Esophagus squamous epithelium (tissue), 5 donors: ENCODE results near the gene PEX14. TPM values are rescaled to one million over a fixed set of nuclear protein-coding genes. Genes with fewer than 3 reads are reported as not detected.

Experiments used
- DNase-seq: peaks from one replicate; lab custom pipeline; 2025; lab: John Stamatoyannopoulos, UW
- H3K27ac ChIP-seq, 4 donors: fragments of 200-600 bp; sonication (generic); one replicate each; pipeline ENCODE4 v1.5.1; 2016 to 2019; ENCODE audit warnings: mild to moderate bottlenecking in 1 of 4
- H3K27me3 ChIP-seq, 4 donors: fragments of 200-600 bp; sonication (generic); 1 replicate in 3 of 4; 2 replicates in 1 of 4; pipeline versions ENCODE4 v1.5.1 to v1.6.0; 2017 to 2021; ENCODE audit warnings: antibody characterized with exemption in 1 of 4
- H3K36me3 ChIP-seq, 3 donors: fragments of 200-600 bp; sonication (generic); one replicate each; pipeline ENCODE4 v1.5.1; 2016 to 2019
- H3K4me1 ChIP-seq, 3 donors: fragments of 200-600 bp; sonication (generic); one replicate each; pipeline ENCODE4 v1.5.1; 2017 to 2019
- H3K4me3 ChIP-seq, 4 donors: fragments of 200-600 bp; sonication (generic); 1 replicate in 3 of 4; 2 replicates in 1 of 4; pipeline ENCODE4 v1.5.1; 2016 to 2019; ENCODE audit warnings: mild to moderate bottlenecking in 2 of 4, moderate library complexity in 1 of 4
- H3K9me3 ChIP-seq, 3 donors: fragments of 200-600 bp; sonication (generic); one replicate each; pipeline ENCODE4 v1.5.1; 2016 to 2019
- POLR2A ChIP-seq, 4 donors: fragments of 450-650 bp; IDR thresholded peaks; one replicate each; pipeline ENCODE4 v1.6.1; 2017; ENCODE audit warnings: antibody characterized with exemption in 4 of 4, mild to moderate bottlenecking in 4 of 4, moderate library complexity in 3 of 4
- WGBS, 2 donors: methylation state at CpG; one replicate each; pipeline ENCODE4 v1.1.5; 2018; 5-methylcytosine and 5-hydroxymethylcytosine counted together
- intact Hi-C: fragments of 100-400 bp; cut with DNase I; formaldehyde crosslinking; loops from one replicate; pipeline ENCODE4 v1.15.0; 2022
- total RNA-seq, 4 donors: library from RNA; depleted of rRNA; stranded (reverse); fragments of >200 nt; gene quantifications; one replicate each; pipeline ENCODE4 v1.1.0, GENCODE V29; 2016
- TF ChIP-seq, protein P1 (sequence below), 6 experiments: fragments of 450-650 bp in 4 of 6; fragments of 200-600 bp in 2 of 6; sonication (generic) in 2 of 6; IDR thresholded peaks; one replicate each; pipeline ENCODE4 v1.5.1; 2016 to 2019; ENCODE audit warnings: antibody characterized with exemption in 6 of 6, mild to moderate bottlenecking in 4 of 6, moderate library complexity in 4 of 6
- donor health status: DM: yes; HTN: yes; CAD: no.

Gene PEX14
- total RNA-seq, 4 donors from 2014 or later: 9.4 to 22.9 (median 15.2) TPM

DNA sequence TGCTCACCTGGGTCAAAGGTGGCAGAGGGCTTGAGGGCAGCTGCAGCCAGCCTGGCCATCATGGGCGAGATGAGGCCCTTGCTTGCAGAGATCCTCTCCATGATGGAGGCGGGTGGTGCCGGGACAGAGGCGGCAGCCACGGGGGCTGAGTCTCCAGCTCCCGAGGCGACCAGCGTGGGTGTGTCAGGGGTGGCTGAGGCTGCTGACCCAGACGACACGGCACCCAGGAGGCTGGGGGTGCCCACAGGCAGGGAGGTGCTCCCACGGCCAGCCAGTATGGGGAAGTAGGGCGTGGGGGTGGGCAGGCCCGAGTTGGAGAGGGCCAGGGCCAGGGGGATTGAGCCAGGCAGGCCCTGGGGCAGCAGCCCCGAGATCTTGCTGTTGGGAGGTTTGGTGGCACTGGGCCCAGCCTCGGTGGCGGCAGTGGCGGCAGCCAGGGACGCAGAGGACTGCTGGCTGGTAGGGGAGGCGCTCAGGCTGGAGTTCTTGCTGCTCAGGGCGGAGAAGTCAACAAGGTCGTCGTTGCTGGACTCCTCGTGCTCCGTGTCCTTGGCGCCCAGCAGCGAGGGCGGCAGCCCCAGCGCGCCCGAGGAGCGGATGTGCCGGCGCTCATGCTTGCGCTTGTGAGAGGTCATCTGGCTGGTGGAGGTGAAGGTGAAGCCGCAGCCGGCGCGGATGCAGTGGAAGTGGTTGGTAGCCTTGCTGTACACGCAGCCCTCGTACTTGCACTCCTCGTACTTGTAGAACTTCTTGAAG lies 178.8 kb downstream of the PEX14 start:
- intact Hi-C loops: no loop called here
- Histone ChIP-seq H3K27me3 (no peaks in the 10 kb centered on the region), H3K4me3 (no peak overlapping the region), H3K9me3 (no peaks in the 10 kb centered on the region), H3K36me3 (peaks cover 7 to 100% (median 30%) of the 10 kb centered on the region in 3 donors), H3K4me1 (peaks cover 0 to 14% (median 0%) of the 10 kb centered on the region in 3 donors), H3K27ac (no peak overlapping the region)
- DNase-seq: no peak
- TF ChIP-seq, protein P1, sequence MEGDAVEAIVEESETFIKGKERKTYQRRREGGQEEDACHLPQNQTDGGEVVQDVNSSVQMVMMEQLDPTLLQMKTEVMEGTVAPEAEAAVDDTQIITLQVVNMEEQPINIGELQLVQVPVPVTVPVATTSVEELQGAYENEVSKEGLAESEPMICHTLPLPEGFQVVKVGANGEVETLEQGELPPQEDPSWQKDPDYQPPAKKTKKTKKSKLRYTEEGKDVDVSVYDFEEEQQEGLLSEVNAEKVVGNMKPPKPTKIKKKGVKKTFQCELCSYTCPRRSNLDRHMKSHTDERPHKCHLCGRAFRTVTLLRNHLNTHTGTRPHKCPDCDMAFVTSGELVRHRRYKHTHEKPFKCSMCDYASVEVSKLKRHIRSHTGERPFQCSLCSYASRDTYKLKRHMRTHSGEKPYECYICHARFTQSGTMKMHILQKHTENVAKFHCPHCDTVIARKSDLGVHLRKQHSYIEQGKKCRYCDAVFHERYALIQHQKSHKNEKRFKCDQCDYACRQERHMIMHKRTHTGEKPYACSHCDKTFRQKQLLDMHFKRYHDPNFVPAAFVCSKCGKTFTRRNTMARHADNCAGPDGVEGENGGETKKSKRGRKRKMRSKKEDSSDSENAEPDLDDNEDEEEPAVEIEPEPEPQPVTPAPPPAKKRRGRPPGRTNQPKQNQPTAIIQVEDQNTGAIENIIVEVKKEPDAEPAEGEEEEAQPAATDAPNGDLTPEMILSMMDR (IDR thresholded peaks at IDR 0.05): no peak
- TF ChIP-seq POLR2A (IDR thresholded peaks at IDR 0.05): no peak
- 92% methylated on average over 21 of the region's 41 CpGs; no CpG with 5 or more reads in 1 of the 2 donors for WGBS, 2 donors

DNA sequence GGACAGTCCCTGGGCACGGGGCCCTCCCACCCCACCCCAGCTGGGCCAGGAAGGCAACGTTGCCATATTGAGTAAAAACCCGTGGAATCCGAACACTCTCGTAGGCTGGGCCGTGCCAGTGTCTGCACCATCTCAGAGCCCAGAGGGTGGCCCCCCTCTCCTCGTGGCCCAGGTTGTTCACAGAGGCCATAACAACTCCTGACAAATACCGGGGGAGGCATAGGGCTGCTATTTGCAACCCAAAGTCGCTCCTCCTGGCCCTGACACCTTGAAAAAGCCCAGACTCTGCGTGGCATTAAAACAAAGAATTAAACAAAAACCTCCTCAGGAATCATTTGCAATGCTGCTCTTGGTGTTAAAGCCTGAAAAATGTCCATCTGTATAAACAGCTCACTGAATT lies 180.3 kb downstream of the PEX14 start:
- 71 to 80% methylated on average over 2 to 8 of the region's 10 CpGs for WGBS, 2 donors
- H3K36me3 ChIP-seq: peaks cover 14 to 100% (median 33%) of the 10 kb centered on the region in 3 donors
- intact Hi-C loops: no loop called here

DNA sequence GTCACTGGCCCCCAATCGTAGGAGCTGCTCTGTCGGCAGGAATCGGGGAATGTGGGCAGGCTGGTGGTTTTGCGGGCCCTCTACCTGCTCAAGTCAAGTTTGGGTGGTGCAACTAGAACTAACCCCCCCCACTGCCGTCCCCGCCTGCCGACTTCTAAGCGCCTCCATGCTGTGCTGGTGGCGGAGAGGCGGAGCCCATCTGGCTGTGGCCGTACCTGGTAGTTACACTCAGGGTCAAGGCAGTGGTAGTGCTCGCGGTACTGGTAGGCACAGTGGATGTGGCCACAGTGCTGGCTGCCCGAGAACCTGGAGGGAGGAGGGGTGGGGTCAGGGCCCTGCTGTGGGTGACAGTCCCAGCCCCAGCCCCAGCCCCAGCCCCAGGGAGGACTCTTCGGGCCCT lies 181.7 kb downstream of the PEX14 start:
- 85 to 93% methylated on average over 3 to 5 of the region's 15 CpGs for WGBS, 2 donors
- intact Hi-C loops: no loop called here

More for the DNA sequence above, 180.3 kb downstream of the PEX14 start:
- H3K9me3 ChIP-seq: no peaks in the 10 kb centered on the region
- peak overlapping the region in 1 of 4 donors; percentile 45 for H3K27ac ChIP-seq
- H3K4me3 ChIP-seq: no peak overlapping the region
- TF ChIP-seq, protein P1 (IDR thresholded peaks at IDR 0.05): no peak
- TF ChIP-seq POLR2A (IDR thresholded peaks at IDR 0.05): no peak
- peaks cover 0 to under 1% (median 0%) of the 10 kb centered on the region in 3 donors for H3K4me1 ChIP-seq
- H3K27me3 ChIP-seq: no peaks in the 10 kb centered on the region
- DNase-seq: no peak

DNA sequence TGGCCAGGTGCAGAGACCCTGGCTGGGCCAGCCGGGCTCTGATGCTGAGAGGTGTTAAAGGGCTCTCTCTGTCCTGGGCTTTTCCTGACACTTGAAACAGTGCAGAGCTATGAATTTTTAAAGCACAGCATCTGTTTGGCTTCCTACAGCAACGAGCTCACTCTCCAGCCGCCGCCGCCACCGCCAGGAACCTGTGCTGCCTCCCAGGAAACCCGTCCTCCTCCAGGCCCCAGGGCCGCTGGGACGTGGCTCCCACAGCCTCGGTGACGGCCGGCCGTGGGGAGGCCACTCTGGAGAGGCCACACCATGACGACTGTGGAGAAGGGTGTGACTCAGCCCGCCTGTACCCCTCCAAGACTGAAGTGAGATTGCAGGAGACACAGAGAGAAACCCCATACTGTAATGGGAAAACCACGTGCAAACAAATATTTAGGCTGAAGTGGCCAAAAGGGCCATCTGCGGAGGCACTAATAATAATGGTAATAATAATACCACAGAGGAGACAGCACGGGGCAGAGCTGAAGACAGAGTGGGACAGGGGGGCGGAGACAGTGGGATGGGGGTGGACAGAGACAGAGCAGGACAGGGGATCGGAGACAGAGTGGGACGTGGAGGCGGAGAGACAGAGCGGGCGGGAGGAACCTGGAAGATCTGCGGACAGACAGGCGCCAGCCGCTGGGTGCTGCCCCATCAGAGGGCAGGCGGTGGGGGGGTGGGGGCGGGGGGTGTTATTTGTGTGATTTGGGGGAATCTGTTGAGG lies 182.5 kb downstream of the PEX14 start:
- Histone ChIP-seq H3K4me3 (no peak overlapping the region), H3K36me3 (peaks cover 14 to 90% (median 38%) of the 10 kb centered on the region in 3 donors), H3K27ac (no peak overlapping the region), H3K4me1 (no peaks in the 10 kb centered on the region), H3K9me3 (no peaks in the 10 kb centered on the region), H3K27me3 (no peaks in the 10 kb centered on the region)
- TF ChIP-seq, protein P1 (IDR thresholded peaks at IDR 0.05): no peak
- TF ChIP-seq POLR2A (IDR thresholded peaks at IDR 0.05): no peak
- intact Hi-C loops: no loop called here
- no peak for DNase-seq
- WGBS, 2 donors: 82 to 85% methylated on average over 22 to 23 of the region's 29 CpGs

More for the DNA sequence above, 181.7 kb downstream of the PEX14 start:
- H3K36me3 ChIP-seq: peaks cover 14 to 98% (median 38%) of the 10 kb centered on the region in 3 donors
- TF ChIP-seq, protein P1 (IDR thresholded peaks at IDR 0.05): no peak
- TF ChIP-seq POLR2A (IDR thresholded peaks at IDR 0.05): no peak
- H3K4me3 ChIP-seq: no peak overlapping the region
- H3K27ac ChIP-seq: no peak overlapping the region
- DNase-seq: no peak
- no peaks in the 10 kb centered on the region for H3K9me3 ChIP-seq
- no peaks in the 10 kb centered on the region for H3K4me1 ChIP-seq
- H3K27me3 ChIP-seq: no peaks in the 10 kb centered on the region
